H54 (cell line): Measurements from ENCODE around the gene DNAH3.
"Not testable (repeated sequence)": the region's sequence is repeated elsewhere in the genome, so short reads cannot be mapped to it uniquely, and the experiment has no call there.

Experiments used
- DNase-seq: peaks from one replicate; pipeline ENCODE4 v3.0.0; 2011; ENCODE audit warnings: low spot score, mixed read lengths; ENCODE audit not compliant: insufficient read length
- FAIRE-seq: peaks from 3 replicates; lab custom pipeline; 2011; peaks lifted over from hg19 to GRCh38; lab: Jason Lieb, UNC
- POLR2A ChIP-seq: IDR thresholded peaks from 2 replicates; pipeline ENCODE4 v1.6.1; 2011; ENCODE audit warnings: low read depth, mild to moderate bottlenecking, low read length

The DNAH3 gene

GRCh38 chr16:20997147-20997546, 153.5 kb downstream of the DNAH3 start:
- FAIRE-seq (no peak), DNase-seq (no peak)
- TF ChIP-seq POLR2A: no peak

GRCh38 chr16:20995711-20996110, 154.9 kb downstream of the DNAH3 start:
- no peak for FAIRE-seq
- no peak for TF ChIP-seq POLR2A
- no peak for DNase-seq

- not testable (repeated sequence) for FAIRE-seq, DNase-seq
These were observed 161.1 kb downstream of the DNAH3 start for GRCh38 chr16:20989496-20990070.

- DNase-seq: no peak
- FAIRE-seq: no peak
- TF ChIP-seq POLR2A: no peak
These were observed 163.6 kb downstream of the DNAH3 start for GRCh38 chr16:20987049-20987448.

- TF ChIP-seq POLR2A: no peak
- DNase-seq (no peak), FAIRE-seq (no peak)
These were observed 166.6 kb downstream of the DNAH3 start for GRCh38 chr16:20984019-20984418.

- DNase-seq (no peak), FAIRE-seq (no peak)
- no peak for TF ChIP-seq POLR2A
These were observed 174.1 kb downstream of the DNAH3 start for GRCh38 chr16:20976576-20976975.

GRCh38 chr16:20973201-20973600, 177.4 kb downstream of the DNAH3 start:
- not testable (repeated sequence) for FAIRE-seq, DNase-seq

GRCh38 chr16:20971401-20971800, 179.2 kb downstream of the DNAH3 start:
- DNase-seq (peak; percentile 31), FAIRE-seq (no peak)
- no peak for TF ChIP-seq POLR2A

- DNase-seq (no peak), FAIRE-seq (no peak)
- TF ChIP-seq POLR2A: no peak
These were observed 181.3 kb downstream of the DNAH3 start for GRCh38 chr16:20969386-20969785.

- TF ChIP-seq POLR2A: no peak
- FAIRE-seq: no peak
- no peak for DNase-seq
These were observed 181.9 kb downstream of the DNAH3 start for GRCh38 chr16:20968765-20969164.

- DNase-seq (no peak), FAIRE-seq (no peak)
- TF ChIP-seq POLR2A: no peak
These were observed 189.7 kb downstream of the DNAH3 start for GRCh38 chr16:20960899-20961298.

GRCh38 chr16:20957153-20957552, 193.5 kb downstream of the DNAH3 start:
- TF ChIP-seq POLR2A: no peak
- no peak for FAIRE-seq
- no peak for DNase-seq

GRCh38 chr16:20956319-20956718, 194.3 kb downstream of the DNAH3 start:
- no peak for TF ChIP-seq POLR2A
- DNase-seq (no peak), FAIRE-seq (no peak)

GRCh38 chr16:20954574-20954973, 196.1 kb downstream of the DNAH3 start:
- DNase-seq: no peak
- no peak for FAIRE-seq
- no peak for TF ChIP-seq POLR2A

GRCh38 chr16:20952139-20952920, 198.3 kb downstream of the DNAH3 start:
- FAIRE-seq (no peak), DNase-seq (no peak)
- no peak for TF ChIP-seq POLR2A
